ENCODE data around the gene FAM3C.

The FAM3C gene

DNA sequence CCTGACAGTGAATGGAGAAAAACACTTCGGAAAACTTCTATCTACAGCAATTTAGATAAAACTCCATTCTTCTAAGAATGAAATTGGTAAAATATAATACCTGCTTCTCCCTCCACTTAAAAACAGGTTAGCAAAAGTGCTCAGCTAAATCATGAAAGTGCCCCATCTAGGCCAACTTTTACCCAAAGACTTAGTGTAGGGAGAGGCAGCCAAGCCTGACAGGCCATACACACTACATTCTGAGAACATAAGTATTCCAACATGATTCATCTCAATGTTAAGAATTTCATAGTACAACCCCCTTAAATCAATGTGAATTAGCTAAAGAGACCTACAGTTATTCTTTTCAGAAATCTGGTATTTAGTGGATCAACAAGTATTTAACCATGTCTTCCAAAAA, 7.2 kb downstream of the FAM3C start:
- no peak overlapping the region for H3K27ac ChIP-seq
- no peak for TF ChIP-seq ZFX (IDR thresholded peaks at IDR 0.05)
- TF ChIP-seq, protein P1, sequence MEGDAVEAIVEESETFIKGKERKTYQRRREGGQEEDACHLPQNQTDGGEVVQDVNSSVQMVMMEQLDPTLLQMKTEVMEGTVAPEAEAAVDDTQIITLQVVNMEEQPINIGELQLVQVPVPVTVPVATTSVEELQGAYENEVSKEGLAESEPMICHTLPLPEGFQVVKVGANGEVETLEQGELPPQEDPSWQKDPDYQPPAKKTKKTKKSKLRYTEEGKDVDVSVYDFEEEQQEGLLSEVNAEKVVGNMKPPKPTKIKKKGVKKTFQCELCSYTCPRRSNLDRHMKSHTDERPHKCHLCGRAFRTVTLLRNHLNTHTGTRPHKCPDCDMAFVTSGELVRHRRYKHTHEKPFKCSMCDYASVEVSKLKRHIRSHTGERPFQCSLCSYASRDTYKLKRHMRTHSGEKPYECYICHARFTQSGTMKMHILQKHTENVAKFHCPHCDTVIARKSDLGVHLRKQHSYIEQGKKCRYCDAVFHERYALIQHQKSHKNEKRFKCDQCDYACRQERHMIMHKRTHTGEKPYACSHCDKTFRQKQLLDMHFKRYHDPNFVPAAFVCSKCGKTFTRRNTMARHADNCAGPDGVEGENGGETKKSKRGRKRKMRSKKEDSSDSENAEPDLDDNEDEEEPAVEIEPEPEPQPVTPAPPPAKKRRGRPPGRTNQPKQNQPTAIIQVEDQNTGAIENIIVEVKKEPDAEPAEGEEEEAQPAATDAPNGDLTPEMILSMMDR (conservative IDR thresholded peaks at IDR 0.05): no peak

DNA sequence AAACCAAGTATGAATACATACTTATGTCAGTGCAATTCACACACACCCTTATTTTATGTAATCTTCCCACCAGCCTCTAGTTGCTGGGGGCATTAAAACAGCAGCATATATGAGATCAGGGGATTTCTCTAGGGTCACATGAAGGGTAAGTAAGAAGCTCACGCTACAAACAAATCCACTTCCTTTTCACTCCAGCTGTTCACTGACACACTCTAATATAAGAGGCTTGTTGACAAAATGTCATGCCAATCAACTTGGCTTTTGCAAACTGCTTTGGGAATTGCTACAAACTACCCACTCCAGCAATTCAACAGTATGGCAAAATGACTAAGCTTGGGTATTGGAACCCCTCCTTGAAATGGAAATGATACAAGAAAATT, 10.3 kb downstream of the FAM3C start:
- no peak overlapping the region for H3K27ac ChIP-seq
- TF ChIP-seq, protein P1 (conservative IDR thresholded peaks at IDR 0.05): no peak
- no peak for TF ChIP-seq ZFX (IDR thresholded peaks at IDR 0.05)

DNA sequence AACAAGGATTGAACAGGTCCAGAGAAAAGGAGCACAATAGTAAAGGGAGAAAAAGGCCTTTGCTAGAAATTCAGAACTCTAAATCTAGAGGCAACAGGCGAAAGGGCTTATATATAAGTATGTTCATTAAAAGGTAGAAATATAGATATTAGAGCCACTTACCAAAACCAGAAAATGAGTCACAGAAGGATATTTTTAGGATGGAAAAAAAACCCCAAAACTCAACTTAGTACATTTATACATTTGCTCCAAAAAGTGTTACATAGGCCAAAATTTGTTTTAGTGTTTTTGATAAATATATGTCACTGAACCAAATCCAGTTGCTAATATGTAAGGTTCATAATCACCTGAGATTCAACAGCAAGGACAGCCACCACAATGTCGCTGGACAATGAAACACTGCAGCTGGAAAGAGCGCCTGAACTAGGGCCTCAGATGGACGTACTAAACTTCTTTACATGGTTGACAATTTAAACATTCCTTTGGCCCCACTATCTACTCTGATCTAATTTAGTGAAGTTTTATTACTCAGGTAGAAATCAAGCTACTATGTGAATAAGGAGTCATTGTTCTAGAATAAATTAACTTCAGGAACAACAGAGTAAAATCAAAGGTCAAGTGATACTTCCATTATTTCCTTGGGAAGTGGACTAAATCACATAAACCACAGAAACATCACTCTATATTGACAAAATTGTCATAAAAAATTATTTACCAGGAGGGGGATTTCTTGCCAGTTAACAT, 10.9 kb downstream of the FAM3C start:
- no peak overlapping the region for H3K27ac ChIP-seq
- TF ChIP-seq, protein P1 (conservative IDR thresholded peaks at IDR 0.05): no peak
- no peak for TF ChIP-seq ZFX (IDR thresholded peaks at IDR 0.05)

DNA sequence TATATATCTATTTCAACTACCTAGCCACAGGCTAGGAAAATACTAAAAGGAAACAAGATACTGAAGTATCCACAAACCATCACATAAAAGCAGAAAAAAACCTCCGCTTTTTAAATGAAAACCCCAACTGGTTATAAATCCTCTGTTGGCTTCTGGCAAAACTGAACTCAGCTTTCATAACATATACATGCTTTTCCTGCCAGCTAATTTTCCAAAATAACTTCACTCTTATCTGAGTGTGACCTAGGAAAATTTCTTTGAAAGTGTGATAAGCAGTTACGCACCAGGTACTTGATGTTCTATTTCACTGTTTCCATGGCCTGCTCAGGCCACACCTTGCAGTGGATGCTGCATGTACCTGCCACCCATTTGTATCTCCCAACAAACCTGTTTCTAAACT, 11.8 kb downstream of the FAM3C start:
- no peak overlapping the region for H3K27ac ChIP-seq
- TF ChIP-seq, protein P1 (conservative IDR thresholded peaks at IDR 0.05): no peak
- TF ChIP-seq ZFX (IDR thresholded peaks at IDR 0.05): no peak

DNA sequence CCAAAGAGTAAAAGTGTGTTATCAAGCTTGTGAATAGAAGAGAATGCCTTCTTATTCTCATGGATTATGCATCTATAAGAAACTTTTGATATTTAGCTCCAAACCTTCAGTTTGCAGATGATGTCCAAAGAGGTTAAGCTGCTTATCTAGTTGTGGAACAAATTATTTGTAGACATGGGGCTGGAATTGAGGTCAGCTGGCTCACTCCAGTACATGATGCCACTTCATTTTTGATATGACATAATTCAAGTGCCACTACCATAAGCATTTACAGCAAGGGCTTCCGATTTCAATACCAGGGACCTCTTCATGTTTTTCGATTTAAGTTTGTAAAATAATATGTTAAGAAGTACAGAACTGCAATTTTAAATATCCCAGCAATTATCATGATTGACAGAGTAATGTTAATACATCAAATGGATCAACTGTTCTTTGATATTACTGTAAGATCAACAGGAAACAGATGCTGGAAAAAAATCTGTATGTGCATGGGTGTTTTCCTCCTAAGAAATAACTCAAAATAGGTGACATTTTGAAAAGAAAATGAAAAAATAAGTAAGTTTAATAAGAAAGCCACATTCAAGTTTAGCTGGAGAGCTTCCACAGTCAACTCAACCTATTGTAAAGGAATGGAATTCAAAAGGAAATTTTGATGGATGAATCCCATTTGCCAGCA, 12.7 kb downstream of the FAM3C start:
- no peak for TF ChIP-seq ZFX (IDR thresholded peaks at IDR 0.05)
- TF ChIP-seq, protein P1 (conservative IDR thresholded peaks at IDR 0.05): no peak
- no peak overlapping the region for H3K27ac ChIP-seq

DNA sequence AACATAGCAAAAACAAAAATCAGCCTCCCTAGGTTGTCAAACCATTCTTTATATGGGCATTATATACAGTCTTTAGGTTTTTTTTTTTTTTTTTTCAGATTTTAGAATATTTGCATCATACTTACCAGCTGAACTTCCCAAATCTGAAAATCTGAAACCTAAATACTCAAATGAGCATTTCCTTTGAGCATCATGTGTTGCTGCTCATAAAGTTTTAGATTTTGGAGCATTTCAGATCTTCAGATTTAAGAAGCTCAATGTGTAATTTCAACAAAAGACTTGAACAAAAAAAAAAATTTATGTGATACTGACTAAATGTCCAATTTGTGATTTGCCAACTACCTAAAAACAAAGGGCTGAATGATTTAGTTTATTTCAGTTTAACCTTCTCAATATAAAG, 13.6 kb downstream of the FAM3C start:
- no peak overlapping the region for H3K27ac ChIP-seq

DNA sequence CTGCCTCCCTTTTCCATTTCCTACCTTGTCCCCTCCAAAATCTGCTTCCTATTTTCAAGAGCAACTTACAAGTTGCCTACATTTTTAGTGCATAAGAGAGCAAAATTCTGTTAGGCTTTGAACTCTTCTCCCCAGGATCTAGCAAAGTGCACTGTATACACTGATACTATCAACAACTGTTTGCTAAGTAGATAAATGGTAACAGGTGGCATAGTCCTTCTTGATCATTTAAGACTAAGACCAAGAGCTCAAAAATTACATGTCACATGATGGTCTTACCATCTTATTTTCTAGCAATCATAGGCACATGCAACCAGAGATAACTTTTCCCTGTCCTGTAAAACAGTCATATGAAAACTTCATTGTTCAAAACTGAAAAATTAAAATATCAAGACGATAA, 16.2 kb downstream of the FAM3C start:
- H3K27ac ChIP-seq: no peak overlapping the region
- TF ChIP-seq, protein P1 (conservative IDR thresholded peaks at IDR 0.05): no peak
- no peak for TF ChIP-seq ZFX (IDR thresholded peaks at IDR 0.05)

More for the DNA sequence above, 13.6 kb downstream of the FAM3C start:
- TF ChIP-seq, protein P1 (conservative IDR thresholded peaks at IDR 0.05): no peak
- TF ChIP-seq ZFX (IDR thresholded peaks at IDR 0.05): no peak
